Endothelial cell of umbilical vein (primary cell): ENCODE data around the gene TIMM10B. TPM values are rescaled to one million over a fixed set of nuclear protein-coding genes. Genes with fewer than 3 reads are reported as not detected.

Experiments used
- BruUV-seq: library from RNA; stranded (reverse); fragments of 400-500 nt; replicated peaks from 2 replicates; lab custom pipeline; 2021; lab: Mats Ljungman, UMichigan
- CTCF ChIA-PET: fragments of 300-600, 350-600 bp; sonication (Branson Sonifier 250); formaldehyde crosslinking; loops from one replicate; lab custom pipeline; 2021; ENCODE audit warnings: antibody characterized with exemption, inconsistent platforms; lab: Charles Lee
- POLR2A ChIA-PET: fragments of 300-600, 350-600 bp; sonication (Branson Sonifier 250); formaldehyde crosslinking; loops from one replicate; lab custom pipeline; 2021; ENCODE audit warnings: antibody characterized with exemption, inconsistent platforms; lab: Charles Lee
- DNase-seq: peaks from one replicate; pipeline ENCODE4 v3.0.0-alpha.2; 2011; ENCODE audit warnings: low read depth, low spot score
- FAIRE-seq: peaks from 2 replicates; lab custom pipeline; 2011; peaks lifted over from hg19 to GRCh38; lab: Jason Lieb, UNC
- H2AFZ ChIP-seq: 2 replicates; pipeline ENCODE4 v1.6.0; 2012; ENCODE audit warnings: low read depth, low read length, control low read depth, inconsistent platforms
- H3K27ac ChIP-seq: 2 replicates; pipeline ENCODE4 v1.5.1; 2011; ENCODE audit warnings: low read depth, mild to moderate bottlenecking, control low read depth, low read length, moderate library complexity; ENCODE audit not compliant: insufficient read depth
- H3K27me3 ChIP-seq, 2 experiments: 2 replicates each; pipeline versions ENCODE4 v1.6.0 to v1.6.1; 2011; ENCODE audit warnings: low read length in 2 of 2, mixed read lengths in 1 of 2; ENCODE audit not compliant: control insufficient read depth in 2 of 2, insufficient read depth in 2 of 2
- H3K36me3 ChIP-seq, 2 experiments: 2 replicates in 1 of 2; 3 replicates in 1 of 2; pipeline ENCODE4 v1.5.1; 2011; ENCODE audit warnings: low read length in 2 of 2, mild to moderate bottlenecking in 1 of 2, moderate library complexity in 1 of 2; ENCODE audit not compliant: control insufficient read depth in 2 of 2, insufficient read depth in 2 of 2; ENCODE audit errors: extremely low read depth in 1 of 2
- H3K4me1 ChIP-seq: 3 replicates; pipeline ENCODE4 v1.5.1; 2011; ENCODE audit warnings: mild to moderate bottlenecking, low read length; ENCODE audit not compliant: control insufficient read depth, insufficient read depth; ENCODE audit errors: extremely low read depth
- H3K4me2 ChIP-seq: 2 replicates; pipeline ENCODE4 v1.6.1; 2011; ENCODE audit warnings: low read length, control low read depth, mixed read lengths; ENCODE audit not compliant: insufficient read depth
- H3K4me3 ChIP-seq, 3 experiments: fragments of 200-600 bp in 1 of 3; sonication (generic), shearing (Covaris generic) in 1 of 3; replicated peaks in 1 of 3; 2 replicates each; pipeline ENCODE4 v1.5.1; 2011 to 2016; ENCODE audit warnings: control low read depth in 3 of 3, low read length in 3 of 3, mild to moderate bottlenecking in 2 of 3, inconsistent platforms in 1 of 3, low read depth in 1 of 3, moderate library complexity in 1 of 3; ENCODE audit not compliant: insufficient read depth in 1 of 3
- H3K79me2 ChIP-seq: 2 replicates; pipeline ENCODE4 v1.6.0; 2012; ENCODE audit warnings: low read length, inconsistent platforms; ENCODE audit not compliant: control insufficient read depth, insufficient read depth
- H3K9ac ChIP-seq: replicated peaks from 2 replicates; pipeline ENCODE3; 2011; ENCODE audit warnings: low read length, control low read depth; ENCODE audit not compliant: insufficient read depth; ENCODE audit errors: extremely low read depth
- H3K9me1 ChIP-seq: replicated peaks from 3 replicates; pipeline ENCODE4 v1.6.0; 2011; ENCODE audit warnings: mild to moderate bottlenecking, low read length; ENCODE audit not compliant: control insufficient read depth, insufficient read depth; ENCODE audit errors: extremely low read depth
- H3K9me3 ChIP-seq: replicated peaks from 2 replicates; pipeline ENCODE4 v1.5.1; 2012; ENCODE audit warnings: low read length, inconsistent platforms; ENCODE audit not compliant: control insufficient read depth, insufficient read depth
- H4K20me1 ChIP-seq: replicated peaks from 2 replicates; pipeline ENCODE3; 2011; ENCODE audit warnings: mild to moderate bottlenecking, low read length; ENCODE audit not compliant: control insufficient read depth, insufficient read depth; ENCODE audit errors: extremely low read depth
- CTCF ChIP-seq, 2 donors: IDR thresholded peaks; 1 replicate in 1 of 2; 2 replicates in 1 of 2; pipeline ENCODE4 v1.5.1; 2011; ENCODE audit warnings: low read length in 2 of 2, mild to moderate bottlenecking in 2 of 2, moderate library complexity in 2 of 2, control low read depth in 1 of 2, inconsistent platforms in 1 of 2, low read depth in 1 of 2; ENCODE audit not compliant: insufficient read depth in 1 of 2; ENCODE audit errors: extremely low read depth in 1 of 2
- EZH2 ChIP-seq: IDR thresholded peaks from 2 replicates; pipeline ENCODE4 v1.6.1; 2012; ENCODE audit warnings: borderline replicate concordance, low read depth, mild to moderate bottlenecking, moderate library complexity, low read length, inconsistent platforms; ENCODE audit not compliant: severe bottlenecking
- GATA2 ChIP-seq: IDR thresholded peaks from 2 replicates; pipeline ENCODE4 v1.7.0; 2011; ENCODE audit warnings: low read depth, mild to moderate bottlenecking, moderate library complexity, mixed read lengths, low read length; ENCODE audit not compliant: insufficient read length, insufficient read depth
- JUN ChIP-seq: IDR thresholded peaks from 2 replicates; pipeline ENCODE4 v1.6.1; 2011; ENCODE audit warnings: borderline replicate concordance, low read depth; ENCODE audit not compliant: insufficient read length, insufficient read depth
- MAX ChIP-seq: IDR thresholded peaks from 2 replicates; pipeline ENCODE4 v1.6.1; 2011; ENCODE audit not compliant: insufficient read depth, insufficient read length
- MYC ChIP-seq: IDR thresholded peaks from one replicate; pipeline ENCODE4 v1.6.1; 2011; ENCODE audit warnings: mild to moderate bottlenecking, low read depth, low read length
- POLR2A ChIP-seq: IDR thresholded peaks from 2 replicates; pipeline ENCODE4 v1.6.1; 2012; ENCODE audit warnings: low read depth, mild to moderate bottlenecking, control low read depth, low read length
- POLR2AphosphoS5 ChIP-seq: IDR thresholded peaks from 2 replicates; pipeline ENCODE4 v1.6.1; 2012; ENCODE audit warnings: low read depth, mild to moderate bottlenecking, control low read depth, low read length, moderate library complexity; ENCODE audit not compliant: insufficient read depth
- dilution Hi-C: fragments of 300-500 bp; cut with MboI; formaldehyde crosslinking; loops from one replicate; pipeline ENCODE4 v1.15.0; 2019; ENCODE audit warnings: low sequenced_read_pairs; ENCODE audit not compliant: extremely low pct_ligation_motif_present
- intact Hi-C: fragments of 100-400 bp; cut with micrococcal nuclease; formaldehyde crosslinking; loops from one replicate; pipeline ENCODE4 v1.10.0; 2022
- polyA plus RNA-seq, 4 experiments: library from polyadenylated mRNA; depleted of rRNA in 3 of 4; stranded (reverse) in 3 of 4; unstranded in 1 of 4; fragments of >200 nt; gene quantifications; 2 replicates each; pipeline versions ENCODE4 v1.2.1 to v1.2.3, GENCODE V29; 2011 to 2012; ENCODE audit warnings: missing spikeins in 1 of 4
- total RNA-seq: library from RNA; stranded (reverse); gene quantifications from 2 replicates; pipeline ENCODE4 v1.2.3, GENCODE V29; 2021

TIMM10B gene
- total and polyA plus RNA-seq, 2 donors (not counting 3 experiments of a cell fraction or from before 2014, with no cell fraction given): 31.3 to 36.5 TPM

DNA sequence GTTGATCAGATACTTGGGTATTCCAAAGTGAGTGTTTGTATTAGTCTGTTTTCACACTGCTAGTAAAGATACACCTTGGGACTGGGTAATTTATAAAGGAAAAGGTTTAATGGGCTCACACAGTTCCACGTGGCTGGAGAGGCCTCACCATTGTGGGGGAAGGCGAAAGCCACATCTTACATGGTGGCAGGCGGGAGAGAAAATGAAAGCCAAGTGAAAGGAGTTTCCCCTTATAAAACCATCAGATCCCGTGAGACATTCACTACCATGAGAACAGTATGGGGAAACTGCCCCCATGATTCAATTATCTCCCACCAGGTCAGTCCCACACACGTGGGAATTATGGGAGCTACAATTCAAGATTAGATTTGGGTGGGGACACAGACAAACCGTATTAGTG lies 7.0 kb downstream of the TIMM10B start:
- FAIRE-seq: no peak

More for the DNA sequence above, 7.0 kb downstream of the TIMM10B start:
- no peaks in the 10 kb centered on the region for H3K9me1 ChIP-seq
- peaks cover 2% of the 10 kb centered on the region for H3K79me2 ChIP-seq
- no peaks in the 10 kb centered on the region for H4K20me1 ChIP-seq
- H3K4me2 ChIP-seq: no peak overlapping the region
- dilution Hi-C loops (no loop called here), intact Hi-C loops (no loop called here)
- H3K9ac ChIP-seq: no peak overlapping the region
- no TSS peak for BruUV-seq
- TF ChIP-seq CTCF (IDR thresholded peaks at IDR 0.05; ENCODE audit: extremely low read depth in 1 of 2, insufficient read depth in 1 of 2, low read depth in 1 of 2, low read length in 2 of 2) (no peak), GATA2 (no peak), POLR2AphosphoS5 (no peak), POLR2A (no peak), EZH2 (no peak), MYC (no peak), JUN (no peak), MAX (no peak)
- no peaks in the 10 kb centered on the region for H3K4me1 ChIP-seq
- CTCF ChIA-PET: interaction anchor here (0.7 to 2.1 kb wide), 3 partner anchors 109 to 147 kb away, joined by 3 to 8 read pairs (median 3); no protein-coding TSS in a partner anchor
- POLR2A ChIA-PET: no interaction called here
- peaks cover 3 to 5% of the 10 kb centered on the region in 2 experiments for H3K36me3 ChIP-seq
- no peaks in the 10 kb centered on the region for H3K27me3 ChIP-seq
- H3K9me3 ChIP-seq: no peaks in the 10 kb centered on the region
- H2AFZ ChIP-seq: no peak overlapping the region
- H3K27ac ChIP-seq: no peak overlapping the region
- no peak overlapping the region for H3K4me3 ChIP-seq
- no peak for DNase-seq
